OCI-M2 (cell line): ENCODE results near the gene CDRT15.
"Not testable (repeated sequence)": the region's sequence is repeated elsewhere in the genome, so short reads cannot be mapped to it uniquely, and the experiment has no call there.

ENCODE experiments used
- DNase-seq: peaks from one replicate; lab custom pipeline; 2025; ENCODE audit not compliant: unreplicated experiment; lab: John Stamatoyannopoulos, UW

Gene CDRT15

DNA sequence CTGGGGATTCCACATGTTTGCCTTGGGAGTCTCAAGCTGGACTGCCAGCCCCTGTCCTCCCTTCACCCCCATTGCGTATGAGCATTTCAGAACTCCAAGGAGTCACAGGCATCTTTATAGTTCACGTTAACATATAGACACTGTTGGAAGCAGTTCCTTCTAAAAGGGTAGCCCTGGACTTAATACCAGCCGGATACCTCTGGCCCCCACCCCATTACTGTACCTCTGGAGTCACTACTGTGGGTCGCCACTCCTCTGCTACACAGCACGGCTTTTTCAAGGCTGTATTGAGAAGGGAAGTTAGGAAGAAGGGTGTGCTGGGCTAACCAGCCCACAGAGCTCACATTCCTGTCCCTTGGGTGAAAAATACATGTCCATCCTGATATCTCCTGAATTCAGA lies 28.9 kb downstream of the CDRT15 start:
- DNase-seq, result no peak

DNA sequence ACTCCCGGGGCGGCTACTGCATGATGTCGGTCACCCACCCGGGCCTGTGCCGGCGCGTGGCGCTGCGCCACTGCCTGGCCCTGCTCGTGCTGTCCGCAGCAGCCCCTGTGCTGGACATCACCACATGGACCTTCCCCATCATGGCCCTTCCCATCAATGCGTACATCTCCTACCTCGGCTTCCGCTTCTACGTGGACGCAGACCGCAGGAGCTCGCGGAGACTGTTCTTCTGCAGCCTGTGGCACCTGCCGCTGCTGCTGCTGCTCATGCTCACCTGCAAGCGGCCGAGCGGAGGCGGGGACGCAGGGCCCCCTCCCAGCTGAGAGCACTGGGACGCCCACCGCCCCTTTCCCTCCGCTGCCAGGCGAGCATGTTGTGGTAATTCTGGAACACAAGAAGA lies 29.8 kb downstream of the CDRT15 start:
- DNase-seq, result no peak

GRCh38 chr17:14205992-14206461 lies 30.6 kb downstream of the CDRT15 start:
- DNase-seq, result no peak

DNA sequence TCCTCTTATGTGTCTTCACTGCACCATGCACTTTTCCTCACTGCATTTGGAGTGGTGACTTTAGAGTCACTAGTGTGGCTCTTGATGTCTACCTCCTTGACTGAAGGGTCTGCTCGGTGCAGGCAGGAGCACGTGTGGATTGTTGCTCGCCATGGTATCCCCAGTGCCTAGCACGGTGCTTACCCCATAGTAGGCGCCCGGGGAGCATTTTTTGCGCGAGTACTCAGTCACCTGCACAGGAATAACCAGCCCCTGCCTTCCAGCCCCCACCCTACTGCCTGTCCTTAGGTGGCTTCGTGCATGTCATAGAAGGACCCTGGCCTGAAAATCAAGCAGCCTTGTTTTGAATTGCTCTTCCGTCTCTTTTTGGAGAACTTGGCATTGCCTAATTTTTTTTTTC lies 31.3 kb downstream of the CDRT15 start:
- DNase-seq, result no peak

DNA sequence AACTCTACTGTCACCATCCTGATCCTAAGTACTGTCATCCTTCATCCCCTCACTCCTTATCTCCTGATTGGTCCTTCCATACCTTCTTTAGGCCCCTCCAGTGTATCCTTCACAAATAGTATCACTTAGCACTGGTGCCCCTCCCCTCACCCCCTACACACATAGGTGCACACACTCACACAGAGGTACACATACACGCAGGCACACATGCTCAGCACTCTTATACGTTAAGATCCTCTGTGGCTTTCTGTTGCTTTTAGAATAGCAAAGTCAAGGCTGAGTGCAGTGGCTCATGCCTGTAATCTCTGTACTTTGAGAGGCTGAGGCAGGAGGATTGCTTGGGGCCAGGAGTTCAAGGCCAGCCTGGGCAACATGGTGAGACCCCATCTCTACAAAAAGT lies 32.1 kb downstream of the CDRT15 start:
- DNase-seq, result no peak

DNA sequence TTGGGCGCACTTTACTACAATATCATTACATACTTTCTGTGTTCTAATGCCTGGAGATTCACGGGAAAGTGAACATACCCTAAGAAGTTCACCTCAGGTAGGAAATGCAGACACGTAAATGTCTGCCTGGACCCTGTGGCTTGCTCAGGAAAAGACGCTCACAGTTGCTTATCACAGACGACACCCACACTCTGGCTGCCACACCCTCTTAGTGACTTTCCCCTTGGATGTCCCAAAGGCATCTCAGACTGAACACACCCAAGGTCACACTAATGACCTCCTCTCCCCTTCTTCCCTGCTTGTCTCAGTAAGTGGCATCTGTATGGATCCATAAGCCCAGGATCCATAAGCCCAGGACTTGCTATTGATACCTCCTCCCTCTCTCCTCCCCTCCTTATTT lies 32.6 kb downstream of the CDRT15 start:
- DNase-seq, result no peak

GRCh38 chr17:14203388-14203787 lies 33.3 kb downstream of the CDRT15 start:
- DNase-seq, result no peak

DNA sequence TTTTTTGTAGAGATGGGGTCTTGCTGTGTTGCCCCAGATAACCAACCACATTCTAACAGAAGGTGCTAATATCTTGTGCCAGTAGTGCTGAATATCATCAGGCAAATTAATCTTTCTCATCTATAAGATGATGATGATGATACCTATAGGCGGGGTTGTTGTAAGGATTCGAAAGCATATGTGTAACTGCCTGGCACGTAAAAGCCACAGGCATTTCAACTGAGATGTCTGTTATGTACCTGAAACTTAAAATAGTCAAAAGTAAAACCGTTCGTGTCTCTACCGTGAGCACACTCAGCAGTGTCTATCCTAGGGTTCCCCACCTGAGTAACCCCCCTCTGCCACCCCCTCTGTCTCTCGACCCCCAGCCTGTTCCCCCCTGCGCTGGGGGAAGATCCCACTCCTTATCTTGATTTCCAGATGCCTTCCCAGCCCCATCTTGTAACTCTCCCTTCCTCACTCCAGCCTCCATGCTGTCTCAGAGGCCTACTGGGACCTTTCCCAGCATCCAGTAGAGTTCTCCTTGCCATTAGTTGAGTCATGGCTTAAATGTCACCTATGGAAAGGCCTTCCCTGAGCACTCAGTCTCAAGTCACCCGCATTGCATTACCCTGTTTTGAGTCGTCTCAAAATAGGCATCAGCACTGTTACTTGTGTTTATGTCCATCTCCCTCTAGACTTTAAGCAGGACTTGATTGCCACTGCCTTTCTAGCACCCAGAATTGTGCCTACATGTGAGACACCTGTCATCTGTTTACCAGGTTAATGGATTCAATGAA lies 34.1 kb downstream of the CDRT15 start:
- DNase-seq, result no peak

- DNase-seq, result no peak
Measured at GRCh38 chr17:14201988-14202380, 34.7 kb downstream of the CDRT15 start.

DNA sequence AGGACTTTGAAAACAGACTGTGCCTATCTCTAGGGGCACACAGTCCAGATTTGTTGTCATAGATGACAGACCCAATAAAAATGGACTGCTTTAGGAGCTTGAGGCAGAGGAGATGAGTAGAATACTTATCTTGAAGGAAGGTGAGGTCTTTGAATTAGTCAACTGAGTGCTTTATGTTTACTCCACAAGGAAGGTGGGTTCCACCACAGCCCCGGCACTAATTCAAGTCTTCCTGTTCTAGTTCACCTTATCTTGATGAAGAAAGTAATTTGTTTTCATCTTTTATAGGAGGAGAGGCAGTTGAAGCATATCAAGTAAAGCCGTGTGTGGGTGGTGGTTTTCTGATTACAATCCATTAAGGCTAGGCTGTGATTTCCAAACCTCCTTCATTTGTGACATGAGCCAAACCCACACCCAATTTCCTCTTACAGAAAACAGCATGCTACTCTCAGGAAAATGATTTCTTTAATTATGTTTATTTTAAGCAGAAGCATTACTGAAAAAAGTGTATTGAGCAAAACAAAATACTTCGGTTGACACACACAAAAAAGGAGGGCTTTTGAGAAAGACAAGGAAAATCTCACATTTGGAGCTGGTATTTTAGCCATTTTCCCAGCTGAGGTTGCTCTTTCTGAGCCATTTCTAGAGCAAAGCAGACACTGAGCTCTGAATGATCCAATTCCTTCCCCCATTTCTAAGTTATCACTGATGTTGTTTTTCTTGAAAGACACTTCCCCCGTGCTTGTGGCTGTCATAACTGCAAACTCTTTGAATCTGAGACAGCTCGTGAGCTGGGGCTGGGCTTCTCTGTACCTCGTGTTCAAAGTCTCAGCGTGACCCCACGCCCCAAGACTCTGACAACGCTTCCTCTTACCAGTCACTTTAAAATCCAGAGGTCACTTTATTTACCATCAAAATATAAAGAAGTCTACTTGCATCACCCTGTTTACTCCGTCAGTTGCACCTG lies 35.4 kb downstream of the CDRT15 start:
- DNase-seq, result no peak

GRCh38 chr17:14200354-14200753 lies 36.3 kb downstream of the CDRT15 start:
- no peak for DNase-seq

GRCh38 chr17:14199601-14200000 lies 37.1 kb downstream of the CDRT15 start:
- DNase-seq, result no peak

DNA sequence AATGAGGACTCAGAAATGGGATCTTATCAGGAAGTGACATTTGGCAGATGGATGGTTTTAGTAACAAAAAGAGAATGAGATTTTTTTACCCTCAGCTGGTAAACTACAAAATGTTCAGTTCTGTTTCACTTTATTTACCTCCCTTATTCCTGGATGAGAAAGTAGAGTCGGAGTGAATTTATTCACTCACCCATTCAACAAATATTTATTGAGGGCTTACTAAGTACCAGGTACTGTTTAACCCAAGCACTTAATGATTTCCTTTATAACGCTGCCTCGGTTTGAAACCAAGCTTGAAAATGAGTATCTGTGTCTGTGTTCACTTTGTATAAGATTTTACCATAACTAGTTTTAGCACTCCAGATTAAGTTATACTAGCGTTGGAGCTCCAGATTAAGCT lies 38.1 kb downstream of the CDRT15 start:
- no peak for DNase-seq

- no peak for DNase-seq
Measured at GRCh38 chr17:14198013-14198412, 38.6 kb downstream of the CDRT15 start.

DNA sequence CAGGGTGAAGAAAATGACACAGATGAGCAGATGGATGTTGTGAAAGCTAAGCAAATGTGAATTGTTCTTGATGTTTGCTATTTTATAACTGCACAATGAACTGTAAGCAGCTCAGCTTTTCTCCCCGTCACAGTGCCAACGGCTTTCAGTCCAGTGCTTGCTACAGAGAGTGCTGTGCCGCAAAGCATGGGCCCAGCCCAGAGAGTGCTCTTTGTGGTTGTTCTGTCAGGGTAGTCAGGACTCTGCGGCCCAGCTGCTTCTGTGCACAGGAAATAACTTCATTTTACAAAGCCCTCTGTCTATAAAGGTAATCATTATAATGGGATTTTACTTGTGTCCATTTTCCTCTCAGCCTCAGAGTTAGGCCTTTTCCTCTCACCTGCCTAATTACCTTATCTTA lies 39.1 kb downstream of the CDRT15 start:
- no peak for DNase-seq

DNA sequence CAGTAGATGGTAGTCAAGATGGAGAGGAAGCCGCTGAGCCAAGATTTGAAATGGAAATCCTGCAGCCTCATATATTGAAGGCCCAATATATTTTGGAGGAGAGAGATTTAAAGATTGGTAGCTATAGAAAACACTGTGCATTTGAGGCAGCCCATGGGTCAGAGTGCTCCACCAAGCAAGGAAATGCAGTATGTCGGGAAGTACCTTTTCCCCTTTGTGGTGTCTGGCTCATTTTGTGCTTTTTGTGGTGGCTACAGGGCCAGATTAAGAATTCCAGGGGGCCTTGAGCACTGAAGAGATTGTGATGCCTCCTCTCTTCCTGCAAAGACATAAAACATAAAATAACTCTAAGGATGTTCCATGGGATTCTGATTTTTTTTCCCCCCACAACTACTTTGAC lies 39.6 kb downstream of the CDRT15 start:
- DNase-seq, result no peak

DNA sequence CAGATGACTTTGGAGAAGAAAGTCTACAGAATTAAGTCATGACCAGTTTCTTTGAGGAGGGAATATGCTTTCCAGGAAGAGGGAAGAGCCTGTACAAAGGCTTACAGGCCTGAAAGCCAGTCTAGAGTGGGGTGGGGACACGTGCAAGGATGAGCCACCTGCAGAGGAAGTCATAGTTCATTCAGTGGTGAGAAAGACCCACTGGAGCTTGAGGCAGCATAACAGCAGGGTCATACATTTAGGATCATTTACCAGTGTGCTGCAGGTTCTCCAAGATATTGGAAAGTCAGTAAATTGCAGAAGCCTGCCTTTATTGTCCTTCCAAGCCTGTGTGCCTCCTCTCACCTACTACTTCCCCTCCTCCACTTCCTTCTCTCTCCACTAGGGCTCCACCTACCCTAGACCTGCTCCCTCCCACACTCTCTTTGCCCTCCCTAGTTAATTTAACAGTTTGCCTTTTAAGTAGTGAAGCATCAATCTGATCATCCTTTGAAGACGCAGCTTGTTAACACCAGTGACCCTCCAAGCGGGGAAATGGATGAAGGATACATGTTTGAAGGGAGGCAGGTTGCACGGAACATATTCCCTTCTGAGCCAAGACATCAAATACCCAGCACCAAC lies 40.2 kb downstream of the CDRT15 start:
- DNase-seq, result no peak

DNA sequence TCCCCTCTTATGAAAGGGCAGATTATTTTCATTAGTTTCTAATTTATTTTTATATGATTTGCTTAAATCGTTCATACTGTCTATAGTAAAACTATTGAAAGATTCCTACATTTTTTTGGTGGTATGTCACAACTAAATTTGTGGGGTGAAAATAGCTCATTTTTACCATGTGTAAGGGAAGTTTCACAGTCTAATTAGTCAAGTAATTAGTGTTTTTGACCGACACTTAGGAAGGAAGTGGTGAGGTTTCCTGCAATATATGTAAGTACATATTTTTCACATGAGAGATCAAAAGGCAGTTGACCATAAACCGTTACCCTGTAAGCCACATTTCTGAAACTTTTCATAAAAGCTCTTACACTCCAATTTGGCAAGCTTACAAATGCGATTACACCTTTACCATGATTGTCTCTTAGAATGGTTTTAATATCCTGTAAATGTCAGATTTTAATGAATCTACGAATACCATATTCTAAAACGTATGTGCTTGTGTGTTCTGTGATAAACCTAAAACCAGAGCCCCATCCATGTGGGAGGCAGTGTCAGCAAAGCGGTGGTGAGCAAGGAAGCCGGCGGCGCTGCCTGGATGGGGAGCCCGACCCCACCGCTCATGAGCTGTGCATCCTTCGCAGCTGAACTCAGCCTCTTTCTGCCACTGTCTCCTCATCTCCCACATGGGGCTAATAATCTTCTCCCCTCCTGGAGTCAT lies 43.9 kb downstream of the CDRT15 start:
- DNase-seq, result not testable (repeated sequence)

DNA sequence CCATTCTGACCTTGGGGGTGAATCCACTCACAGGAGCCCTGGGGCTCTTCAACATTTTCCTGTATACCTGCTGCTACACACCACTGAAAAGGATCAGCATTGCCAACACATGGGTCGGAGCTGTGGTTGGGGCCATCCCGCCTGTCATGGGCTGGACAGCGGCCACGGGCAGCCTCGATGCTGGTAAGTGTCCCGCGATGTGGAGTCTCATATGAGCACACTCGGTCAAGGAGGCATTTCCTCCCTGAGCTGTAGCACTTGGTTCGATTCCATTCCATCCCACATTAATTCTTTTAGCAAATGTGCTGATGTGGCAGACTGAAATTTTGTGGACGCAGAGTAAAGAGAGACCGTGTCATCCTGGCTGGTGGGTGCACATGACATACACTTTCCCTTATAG lies 44.6 kb downstream of the CDRT15 start:
- DNase-seq, result not testable (repeated sequence)

GRCh38 chr17:14191469-14191868 lies 45.2 kb downstream of the CDRT15 start:
- DNase-seq, result not testable (repeated sequence)

DNA sequence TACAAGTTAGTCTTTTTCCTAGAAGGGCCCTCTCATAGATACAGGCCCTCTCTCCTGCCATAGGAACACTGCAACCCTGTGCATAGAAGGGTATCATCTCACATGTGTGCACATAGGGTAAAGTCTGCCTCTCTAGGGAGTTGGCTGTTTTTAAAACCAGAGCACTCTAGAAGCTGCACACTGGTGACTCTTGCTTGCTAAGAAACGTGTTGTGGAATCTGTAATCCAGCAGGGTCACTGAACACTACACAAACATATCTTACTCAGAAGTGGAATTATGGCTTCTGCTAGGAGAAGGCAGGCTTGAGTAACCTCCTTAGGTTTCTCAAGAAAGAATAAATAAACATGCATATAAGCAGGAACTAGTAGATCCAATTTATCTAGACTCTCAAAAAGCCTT lies 45.9 kb downstream of the CDRT15 start:
- DNase-seq, result not testable (repeated sequence)
